HG03066 (cell line): ENCODE results near the gene RNFT2.

Experiments
- ATAC-seq: cut with Tn5 transposase; IDR thresholded peaks from one replicate; pipeline ENCODE4 v1.9.1; 2021; ENCODE audit warnings: low read depth; ENCODE audit not compliant: unreplicated experiment

Gene RNFT2

GRCh38 chr12:116737774-116738657 lies at the start of gene RNFT2, which contains the start of gene SPRING1:
Gene RNFT2 (plus strand): TSS chr12:116738315. CDS start chr12:116740498, 2,183 bp downstream.
Gene SPRING1 (minus strand): TSS chr12:116738069. CDS start chr12:116737900, 169 bp downstream.
- ATAC-seq = peak; percentile 97

- no peak for ATAC-seq
These were observed 48.6 kb upstream of the RNFT2 start for GRCh38 chr12:116689521-116689920.

GRCh38 chr12:116689979-116690744 lies 48.0 kb upstream of the RNFT2 start:
- no peak for ATAC-seq

DNA sequence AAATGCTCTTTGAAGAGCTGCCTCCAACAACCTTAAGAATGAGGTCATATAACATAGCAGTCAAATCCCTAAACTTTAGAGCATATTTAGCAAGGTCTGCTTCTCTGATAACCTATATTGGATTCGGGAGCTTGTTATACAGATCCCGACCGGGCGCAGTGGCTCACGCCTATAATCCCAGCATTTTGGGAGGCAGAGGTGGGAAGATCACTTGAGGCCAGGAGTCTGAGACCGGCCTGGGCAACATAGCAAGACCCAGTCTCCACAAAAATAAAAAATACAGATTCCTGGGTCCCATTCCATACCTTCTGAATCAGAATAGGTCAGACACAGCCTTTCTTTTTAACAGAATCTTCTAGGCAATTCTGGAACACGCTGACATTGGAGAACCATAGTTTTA lies 46.9 kb upstream of the RNFT2 start:
- ATAC-seq = no peak

- no peak for ATAC-seq
These were observed 46.5 kb upstream of the RNFT2 start for GRCh38 chr12:116691636-116692035.

- ATAC-seq = no peak
These were observed 45.5 kb upstream of the RNFT2 start for GRCh38 chr12:116692605-116693004.

- no peak for ATAC-seq
These were observed 44.6 kb upstream of the RNFT2 start for GRCh38 chr12:116693286-116694227.

GRCh38 chr12:116694653-116695463 lies 43.3 kb upstream of the RNFT2 start:
- ATAC-seq = no peak

- ATAC-seq = no peak
These were observed 42.7 kb upstream of the RNFT2 start for GRCh38 chr12:116695464-116695725.

DNA sequence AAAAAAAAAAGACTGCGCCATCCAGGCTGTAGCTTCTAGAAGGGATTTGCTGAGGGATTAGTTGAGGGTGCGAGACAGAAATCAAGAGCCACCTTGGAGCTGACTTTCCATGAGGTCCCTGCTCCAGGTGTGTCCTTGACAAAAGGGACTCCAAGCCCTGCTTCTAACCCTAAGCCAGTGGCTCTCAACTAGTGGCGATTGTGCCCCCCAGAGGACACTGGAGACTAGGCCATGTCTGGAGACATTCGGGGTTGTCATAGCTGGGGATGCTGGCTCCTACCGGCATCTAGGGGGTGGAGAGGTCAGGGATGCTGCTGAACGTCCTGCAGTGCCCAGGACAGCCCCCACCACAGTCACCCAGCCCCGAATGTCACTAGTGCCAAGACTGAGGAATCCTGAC lies 40.8 kb upstream of the RNFT2 start:
- ATAC-seq = no peak

GRCh38 chr12:116697716-116698115 lies 40.4 kb upstream of the RNFT2 start:
- ATAC-seq = no peak

GRCh38 chr12:116698116-116698515 lies 40.0 kb upstream of the RNFT2 start:
- no peak for ATAC-seq

DNA sequence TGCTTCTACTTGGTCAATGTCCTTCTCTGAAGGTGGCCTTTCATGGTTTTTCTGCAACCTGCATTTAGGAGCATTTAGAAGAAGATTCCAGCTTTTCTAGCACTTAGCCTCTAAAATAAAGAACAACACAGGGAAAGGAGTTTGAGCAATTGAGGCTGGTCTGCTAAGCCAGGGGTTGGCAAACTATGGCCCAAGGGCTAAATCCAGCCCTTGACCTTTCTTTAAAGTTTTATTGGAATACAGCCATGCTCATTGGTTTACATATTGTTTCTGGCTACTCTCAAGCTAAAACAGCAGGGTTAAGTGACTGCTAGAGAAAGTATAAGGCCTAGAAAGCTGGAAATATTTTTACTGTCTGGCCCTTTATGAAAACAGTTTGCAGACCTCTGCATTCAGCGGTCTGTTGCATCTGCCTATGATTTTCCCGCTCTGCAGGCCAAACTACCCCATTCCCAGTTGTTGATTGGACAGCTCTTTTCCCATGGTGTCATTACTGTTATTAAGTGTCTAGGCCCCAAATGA lies 39.5 kb upstream of the RNFT2 start:
- ATAC-seq = no peak

DNA sequence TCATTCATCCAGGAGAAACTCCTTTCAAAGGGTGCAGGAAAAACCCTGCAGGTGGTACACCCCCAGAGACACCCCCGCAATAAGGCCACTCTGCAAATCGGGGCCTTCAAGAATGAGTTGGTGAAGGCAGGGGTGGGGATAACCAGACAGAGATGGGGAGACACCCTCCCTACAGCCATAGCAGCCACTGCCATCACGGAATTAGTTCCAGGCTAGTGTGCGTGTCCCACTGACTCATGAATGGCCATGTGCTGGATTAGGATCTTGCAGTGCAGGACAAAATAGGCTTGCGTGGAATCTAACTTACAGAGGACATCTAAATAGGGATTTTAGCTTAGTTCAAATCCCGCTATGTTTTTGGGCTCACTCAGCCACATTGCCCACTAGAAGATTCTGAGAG lies 38.0 kb upstream of the RNFT2 start:
- no peak for ATAC-seq

DNA sequence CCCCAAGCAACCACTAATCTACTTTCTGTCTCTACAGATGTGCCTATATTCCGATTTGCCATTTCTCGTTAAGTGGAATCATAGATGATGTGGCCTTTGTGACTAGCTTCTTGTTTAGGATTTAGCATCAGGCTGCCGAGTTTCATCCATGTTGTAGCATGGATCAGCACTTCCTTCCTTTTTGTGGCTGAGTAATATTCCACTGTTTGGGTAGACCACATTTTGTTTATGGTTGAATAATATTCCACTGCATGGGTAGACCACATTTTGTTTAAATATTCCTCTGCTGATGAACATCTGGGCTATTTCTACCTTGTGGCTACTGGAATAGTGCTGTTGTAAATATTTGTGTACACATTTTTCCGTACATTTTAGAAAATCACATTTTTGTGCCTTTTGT lies 36.7 kb upstream of the RNFT2 start:
- ATAC-seq = no peak

- ATAC-seq = no peak
These were observed 34.8 kb upstream of the RNFT2 start for GRCh38 chr12:116703214-116703795.

DNA sequence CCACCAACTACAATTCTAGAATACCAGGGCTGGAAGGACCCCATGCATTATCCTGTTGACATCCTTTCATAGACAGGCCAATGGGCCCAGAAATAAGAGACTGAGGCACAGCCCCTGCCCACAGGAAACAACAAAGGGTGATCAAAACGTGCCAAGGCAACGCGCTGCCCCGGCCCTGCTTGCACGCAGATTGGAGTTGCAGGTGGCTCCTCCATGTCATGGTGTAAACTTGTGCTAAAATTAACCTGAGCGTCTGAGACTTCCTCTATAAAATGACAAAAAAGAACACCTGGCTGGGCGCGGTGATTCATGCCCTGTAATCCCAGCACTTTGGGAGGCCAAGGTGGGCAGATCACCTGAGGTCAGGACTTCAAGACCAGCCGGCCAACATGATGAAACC lies 30.4 kb upstream of the RNFT2 start:
- no peak for ATAC-seq

DNA sequence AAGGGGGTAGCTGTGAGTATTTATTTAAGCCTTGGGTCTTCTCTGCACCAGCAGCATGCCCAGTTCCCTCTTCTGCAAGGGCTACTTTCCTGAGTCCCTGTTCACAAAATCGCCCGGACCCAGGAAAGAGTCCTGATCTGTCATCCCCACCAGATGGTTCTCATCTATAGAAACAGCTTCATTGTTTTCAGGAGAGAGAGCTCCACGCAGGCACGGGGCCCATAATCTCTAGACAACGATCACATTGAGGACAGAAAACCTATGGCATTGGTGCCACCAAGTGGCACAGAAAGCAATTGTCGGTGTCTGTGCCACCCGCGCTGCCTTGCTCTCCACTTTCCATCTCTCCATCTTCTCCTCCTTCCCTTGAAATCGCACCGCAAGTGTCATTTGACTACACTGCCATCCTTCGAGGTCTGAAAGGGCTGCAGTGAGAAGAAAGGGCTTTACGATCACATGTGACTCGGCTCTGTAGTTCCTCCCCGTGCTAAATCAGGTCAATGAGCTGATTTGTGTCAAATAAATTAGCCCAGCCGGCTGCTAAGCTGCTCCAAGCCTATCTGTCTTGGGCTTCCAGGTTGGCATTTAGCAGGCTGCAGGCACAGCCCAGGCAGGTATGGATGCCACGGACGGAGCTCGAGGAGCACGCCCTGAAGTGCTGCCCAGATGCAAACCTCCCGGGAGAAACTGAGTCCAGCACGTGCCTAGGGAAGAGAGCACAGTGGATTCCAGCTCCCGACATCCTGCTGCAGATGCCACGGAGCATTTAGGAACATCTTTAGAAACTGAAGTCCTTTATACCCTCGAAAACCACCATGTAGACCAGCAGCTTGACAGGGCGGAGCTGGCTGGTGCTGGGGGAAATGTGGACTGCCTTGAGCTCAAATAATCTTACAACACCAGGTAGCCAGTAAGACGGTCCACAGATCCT lies 29.0 kb upstream of the RNFT2 start:
- ATAC-seq = no peak
